GM12878 (cell line): ENCODE measurements around the gene B9D2. TPM values are rescaled to one million over a fixed set of nuclear protein-coding genes. Genes with fewer than 3 reads are reported as not detected.

Experiments used
- BCL3 ChIP-seq: IDR thresholded peaks from 2 replicates; pipeline ENCODE4 v1.6.1; 2011; ENCODE audit warnings: borderline replicate concordance, low read depth, mild to moderate bottlenecking, moderate library complexity, low read length; ENCODE audit not compliant: insufficient read depth, poor library complexity, severe bottlenecking
- BRCA1 ChIP-seq: IDR thresholded peaks from 2 replicates; pipeline ENCODE4 v1.6.1; 2011; ENCODE audit warnings: low read depth, low read length, improper control_type of control experiment
- CHD1 ChIP-seq: IDR thresholded peaks from 2 replicates; pipeline ENCODE4 v1.6.1; 2012; ENCODE audit warnings: low read depth, low read length, improper control_type of control experiment
- CUX1 ChIP-seq: IDR thresholded peaks from 2 replicates; pipeline ENCODE4 v1.6.1; 2012; ENCODE audit warnings: improper control_type of control experiment, low read depth, low read length; ENCODE audit not compliant: insufficient replicate concordance
- HDAC6 ChIP-seq: fragments of 200-600 bp; sonication (generic); IDR thresholded peaks from one replicate; pipeline ENCODE4 v1.8.0; 2017; ENCODE audit warnings: antibody characterized with exemption; ENCODE audit not compliant: unreplicated experiment
- HDGF ChIP-seq: fragments of 450-650 bp; IDR thresholded peaks from 2 replicates; pipeline ENCODE4 v1.6.1; 2016; ENCODE audit warnings: antibody characterized with exemption
- KDM1A ChIP-seq: fragments of 200-600 bp; sonication (generic); IDR thresholded peaks from 2 replicates; pipeline ENCODE4 v1.6.1; 2016; ENCODE audit warnings: borderline replicate concordance
- MYB ChIP-seq: fragments of 150-350 bp; IDR thresholded peaks from 2 replicates; pipeline ENCODE4 v1.6.1; 2014; ENCODE audit warnings: mild to moderate bottlenecking, low read depth, low read length, borderline replicate concordance
- NRF1 ChIP-seq: conservative IDR thresholded peaks from 2 replicates; pipeline ENCODE4 v1.6.1; 2011; ENCODE audit warnings: mild to moderate bottlenecking, low read depth, low read length, improper control_type of control experiment
- RAD51 ChIP-seq: fragments of 450-650 bp; IDR thresholded peaks from 2 replicates; pipeline ENCODE4 v1.6.1; 2016; ENCODE audit warnings: moderate library complexity, mild to moderate bottlenecking, inconsistent platforms
- SREBF1 ChIP-seq: IDR thresholded peaks from 2 replicates; pipeline ENCODE4 v1.6.1; 2012; ENCODE audit warnings: mild to moderate bottlenecking, low read length
- YBX1 ChIP-seq: fragments of 450-650 bp; IDR thresholded peaks from 2 replicates; pipeline ENCODE4 v1.6.1; 2016; ENCODE audit warnings: antibody characterized with exemption
- ZBTB11 ChIP-seq: fragments of 450-650 bp; formaldehyde crosslinking; IDR thresholded peaks from 2 replicates; pipeline ENCODE4 v1.5.0; 2022; ENCODE audit warnings: mild to moderate bottlenecking, missing genetic modification characterization
- ZBTB33 ChIP-seq: fragments of 450-650 bp; IDR thresholded peaks from 2 replicates; pipeline ENCODE4 v1.6.1; 2017; ENCODE audit warnings: mild to moderate bottlenecking
- polyA plus RNA-seq, 11 experiments: library from polyadenylated mRNA; depleted of rRNA in 4 of 11; unstranded in 6 of 11; stranded (reverse) in 5 of 11; fragments of >200 nt; fragmentation: Nextera tagmentation in 4 of 11; fragmentation: Illumina TruSeq in 1 of 11; extraction: Ambion mirVana in 4 of 11; extraction: Trizol in 1 of 11; gene quantifications; 1 replicate in 1 of 11; 2 replicates in 10 of 11; pipeline versions ENCODE4 v1.2.1 to v1.2.3, GENCODE V29; 2011 to 2016; ENCODE audit warnings: inconsistent platforms in 2 of 11, missing spikeins in 2 of 11, low read depth in 1 of 11
- total RNA-seq, 4 experiments: library from RNA; depleted of rRNA in 3 of 4; stranded (reverse); fragments of >200 nt in 3 of 4; fragmentation: Illumina TruSeq in 1 of 4; extraction: Trizol in 1 of 4; gene quantifications; 2 replicates each; pipeline versions ENCODE4 v1.2.1 to v1.2.3, GENCODE V29; 2013 to 2021
- TF ChIP-seq, protein P1 (sequence below): fragments of 450-650 bp; IDR thresholded peaks from 2 replicates; pipeline ENCODE4 v1.6.1; 2017; ENCODE audit warnings: low read depth, mild to moderate bottlenecking, moderate library complexity

B9D2 gene
- total and polyA plus RNA-seq, 10 of the 15 experiments (the other 5 are each of a cell fraction or from before 2014, with no cell fraction given), result 2.4 to 12.4 (median 5.0) TPM

DNA sequence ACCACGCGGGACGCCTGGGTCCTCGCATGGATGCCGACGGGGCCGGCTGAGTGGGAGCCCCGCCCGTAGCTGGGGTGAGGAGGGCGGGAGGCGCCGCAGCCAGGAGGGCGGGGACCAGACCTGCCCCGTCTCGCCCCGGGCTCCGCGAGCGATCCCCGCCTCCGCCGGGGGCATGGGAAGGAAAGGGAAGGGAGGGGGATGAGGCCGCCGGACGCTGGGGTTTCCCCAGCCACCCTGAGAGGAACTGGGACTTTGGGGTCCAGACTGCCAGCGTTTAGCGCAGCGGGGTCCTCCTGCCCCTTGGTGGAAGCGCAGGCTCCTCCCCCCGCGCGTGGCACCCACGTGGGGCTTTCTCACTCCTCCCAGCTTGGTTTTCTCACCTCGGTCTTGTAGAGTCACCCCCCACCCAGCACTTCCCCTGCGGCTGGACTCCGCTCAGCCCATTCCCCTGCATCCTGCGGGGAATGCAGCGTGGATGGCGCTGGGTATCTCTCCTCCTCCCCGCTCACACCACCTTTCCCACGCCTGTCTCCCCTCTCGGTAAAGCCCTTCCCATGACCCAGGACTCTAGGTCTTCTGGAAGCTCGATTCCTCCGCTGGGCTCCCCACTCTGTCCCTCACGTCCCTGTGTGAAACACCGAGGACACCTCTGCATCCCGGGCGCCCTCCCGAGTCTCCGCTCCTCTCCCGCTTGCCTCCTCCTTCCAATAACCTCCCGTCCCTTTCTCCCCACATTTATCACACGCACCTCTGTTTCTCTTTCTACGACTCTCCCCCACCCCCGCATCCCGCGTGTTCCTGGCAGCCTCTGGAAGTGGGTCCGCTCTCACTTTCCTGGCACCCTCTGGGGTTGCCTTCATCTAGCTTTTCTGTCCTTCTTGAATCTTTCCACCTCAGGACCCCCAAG lies 12.4 kb downstream of the B9D2 start (continued):
- TF ChIP-seq BRCA1 (no peak), BCL3 (peak; percentile 23), CHD1 (0 out of 2 replicates have a peak, but pooled peaks have one; percentile 30), RAD51 (peak; percentile 85), ZBTB33 (no peak), HDGF (no peak), SREBF1 (no peak), CUX1 (no peak), ZBTB11 (CRISPR knock-in tag) (no peak), YBX1 (no peak), NRF1 (0 out of 2 replicates have a peak, but pooled peaks have one; percentile 14), MYB (no peak), HDAC6 (no peak), KDM1A (no peak)
- TF ChIP-seq, protein P1, sequence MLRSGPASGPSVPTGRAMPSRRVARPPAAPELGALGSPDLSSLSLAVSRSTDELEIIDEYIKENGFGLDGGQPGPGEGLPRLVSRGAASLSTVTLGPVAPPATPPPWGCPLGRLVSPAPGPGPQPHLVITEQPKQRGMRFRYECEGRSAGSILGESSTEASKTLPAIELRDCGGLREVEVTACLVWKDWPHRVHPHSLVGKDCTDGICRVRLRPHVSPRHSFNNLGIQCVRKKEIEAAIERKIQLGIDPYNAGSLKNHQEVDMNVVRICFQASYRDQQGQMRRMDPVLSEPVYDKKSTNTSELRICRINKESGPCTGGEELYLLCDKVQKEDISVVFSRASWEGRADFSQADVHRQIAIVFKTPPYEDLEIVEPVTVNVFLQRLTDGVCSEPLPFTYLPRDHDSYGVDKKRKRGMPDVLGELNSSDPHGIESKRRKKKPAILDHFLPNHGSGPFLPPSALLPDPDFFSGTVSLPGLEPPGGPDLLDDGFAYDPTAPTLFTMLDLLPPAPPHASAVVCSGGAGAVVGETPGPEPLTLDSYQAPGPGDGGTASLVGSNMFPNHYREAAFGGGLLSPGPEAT, result peak; percentile 73
